Right renal pelvis (tissue), 4 donors: ENCODE measurements around the gene AIMP2. TPM values are rescaled to one million over a fixed set of nuclear protein-coding genes. Genes with fewer than 3 reads are reported as not detected.
"Not testable (repeated sequence)": the region's sequence is repeated elsewhere in the genome, so short reads cannot be mapped to it uniquely, and the experiment has no call there.

Source experiments
- DNase-seq, 4 donors: peaks; one replicate each; pipeline ENCODE4 v3.0.0-alpha.2; 2013; ENCODE audit warnings: low read depth in 4 of 4, low spot score in 3 of 4, missing footprints in 1 of 4
- polyA plus RNA-seq, 4 donors: library from polyadenylated mRNA; unstranded; fragments of 120-200 nt; gene quantifications; one replicate each; pipeline ENCODE4 v1.2.1, GENCODE V29; 2013; ENCODE audit not compliant: insufficient read length in 4 of 4

AIMP2 gene
- polyA plus RNA-seq, 4 donors: 25.0 to 27.5 (median 26.9) TPM

DNA sequence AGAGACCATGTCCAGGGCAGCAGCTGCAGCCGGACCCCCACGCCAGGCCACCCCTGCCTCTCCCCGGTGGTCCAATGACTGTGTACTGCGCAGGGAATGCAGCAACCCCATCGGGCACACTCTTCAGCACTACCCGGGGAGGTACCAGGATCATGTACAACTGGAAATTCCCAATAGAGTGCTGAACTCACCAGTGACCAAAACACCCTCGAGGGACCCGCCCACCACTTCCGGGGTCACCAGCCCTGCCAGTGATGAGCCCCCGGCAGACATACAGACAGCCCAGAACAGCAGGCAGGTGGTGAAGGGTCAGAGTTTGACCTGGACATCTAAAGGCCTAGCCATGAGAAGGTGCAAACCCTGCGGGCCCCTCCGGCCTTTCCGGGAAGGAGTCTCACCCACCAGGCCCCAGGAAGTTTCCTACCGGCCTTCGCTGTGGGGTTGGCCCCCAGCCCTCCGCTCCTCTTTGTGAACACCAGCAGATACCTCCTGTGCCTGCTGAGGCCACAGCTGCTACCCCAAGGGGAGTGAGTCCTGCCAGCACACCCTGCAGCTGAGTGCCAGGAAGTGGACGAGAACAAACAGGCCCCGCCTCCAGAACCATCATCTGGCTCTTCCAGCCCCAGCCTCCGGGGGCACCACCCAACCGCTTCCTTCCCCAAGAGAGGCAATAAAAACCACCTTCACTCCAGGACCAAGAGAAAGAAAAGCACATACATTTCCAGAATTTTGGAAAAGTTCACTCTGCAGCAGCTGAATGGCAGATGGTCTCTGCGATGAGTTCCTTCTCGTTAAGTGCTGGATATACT, 17.1 kb downstream of the AIMP2 start:
- DNase-seq: no peak

DNA sequence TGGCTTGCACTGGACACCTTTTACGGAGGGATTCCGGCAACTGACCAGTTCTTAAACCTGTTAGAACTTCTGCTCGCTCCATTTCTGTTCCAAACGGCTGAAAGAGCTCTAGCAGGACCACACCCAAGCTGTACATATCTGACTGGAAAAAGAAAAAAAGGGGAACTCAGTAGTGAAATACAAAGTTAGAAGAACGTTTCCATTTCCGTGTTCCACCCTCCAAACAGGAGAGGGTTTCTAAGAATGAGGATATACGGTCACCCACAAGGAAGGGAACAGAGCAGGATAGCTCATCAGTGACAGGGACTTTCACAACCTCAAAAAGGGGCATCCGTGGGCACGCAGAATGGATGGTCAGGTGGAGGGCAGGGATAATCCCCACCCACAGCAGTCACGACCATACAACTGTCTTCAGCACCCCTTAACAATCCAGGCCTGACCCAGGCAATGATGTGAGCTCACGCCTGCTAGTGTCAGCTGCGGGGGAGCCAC, 17.8 kb downstream of the AIMP2 start:
- DNase-seq: no peak

DNA sequence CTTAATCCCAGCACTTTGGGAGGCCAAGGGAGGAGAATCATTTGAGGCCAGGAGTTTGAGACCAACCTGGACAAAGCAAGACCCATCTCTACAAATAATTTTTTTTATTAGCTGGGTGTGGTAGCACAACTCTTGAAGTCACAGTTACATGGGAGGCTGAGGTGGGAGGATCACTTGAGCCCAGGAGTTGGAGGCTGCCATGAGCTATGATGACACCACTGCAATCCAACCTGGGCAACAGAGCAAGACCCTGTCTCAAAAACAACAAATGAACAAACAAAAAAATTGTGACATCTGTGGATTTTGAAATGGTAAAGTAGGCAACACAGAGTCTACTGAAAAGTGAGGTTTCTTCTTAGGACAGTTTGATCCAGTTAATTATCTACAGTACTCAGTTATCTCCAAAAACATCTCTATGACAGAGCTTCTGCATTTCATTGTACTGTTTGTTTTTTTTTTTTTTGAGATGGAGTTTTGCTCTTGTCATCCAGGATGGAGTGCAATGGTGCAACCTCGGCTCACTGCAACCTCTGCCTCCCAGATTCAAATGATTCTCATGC, 18.8 kb downstream of the AIMP2 start:
- DNase-seq: no peak

DNA sequence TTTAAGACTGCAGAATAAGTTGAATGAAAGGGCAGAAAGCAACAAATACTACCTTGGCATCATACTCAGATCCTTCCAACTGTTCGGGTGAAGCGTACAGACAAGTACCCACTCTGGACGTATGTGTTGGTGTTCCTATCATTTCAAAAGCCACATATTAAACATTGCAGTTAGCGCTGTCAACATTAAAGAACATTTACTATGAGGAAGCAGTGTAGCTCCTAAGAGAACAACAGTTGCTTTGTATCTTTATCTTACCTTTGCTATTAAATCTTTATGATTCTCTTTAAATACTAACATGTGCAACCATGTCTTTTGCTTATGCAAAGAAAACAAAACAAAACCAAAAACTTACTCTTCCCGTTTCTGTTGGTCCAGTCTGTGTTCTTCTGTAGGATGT, 19.5 kb downstream of the AIMP2 start:
- no peak for DNase-seq

DNA sequence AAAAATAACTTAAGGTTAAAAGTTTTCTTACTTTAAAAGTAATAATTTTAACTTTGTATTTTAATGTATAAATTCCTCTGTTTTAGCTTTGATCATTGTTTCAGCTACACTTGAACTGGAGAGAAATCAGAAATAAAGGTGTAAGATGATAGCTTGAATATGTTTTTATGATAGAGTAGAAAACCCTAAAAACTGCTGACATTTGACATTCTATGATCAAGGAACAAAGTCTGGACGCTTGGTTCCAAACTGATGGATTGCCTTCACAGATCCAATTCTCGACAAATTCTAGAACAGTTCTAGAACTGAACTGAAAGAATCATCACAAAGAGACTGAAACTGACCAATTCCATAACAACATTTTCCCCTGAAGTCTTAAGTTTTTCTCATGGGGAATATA, 21.9 kb downstream of the AIMP2 start, which contains the start of gene ANKRD61:
ANKRD61 (plus strand) TSS at position 389 of the 400 bp plus-strand sequence; CDS start at position 389, 0 bp downstream.
- no peak for DNase-seq

DNA sequence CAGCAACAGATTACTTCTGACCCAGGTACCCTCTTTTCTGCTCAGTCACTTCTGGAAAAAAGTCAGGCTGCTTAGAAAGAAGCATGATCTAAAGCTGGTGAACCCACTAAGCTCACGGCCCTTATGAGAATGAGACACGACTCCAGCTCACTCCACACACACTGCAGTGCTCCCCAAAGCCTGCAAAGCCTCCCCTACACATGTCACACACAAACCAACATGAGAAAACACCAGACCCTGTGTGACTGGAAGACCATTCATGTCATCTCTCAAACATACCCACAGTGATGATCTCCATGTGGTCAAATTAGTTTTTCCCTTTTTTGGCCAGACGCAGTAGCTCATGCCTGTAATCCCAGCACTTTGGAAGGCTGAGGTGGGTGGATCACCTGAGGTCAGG, 22.5 kb downstream of the AIMP2 start:
- no peak for DNase-seq

DNA sequence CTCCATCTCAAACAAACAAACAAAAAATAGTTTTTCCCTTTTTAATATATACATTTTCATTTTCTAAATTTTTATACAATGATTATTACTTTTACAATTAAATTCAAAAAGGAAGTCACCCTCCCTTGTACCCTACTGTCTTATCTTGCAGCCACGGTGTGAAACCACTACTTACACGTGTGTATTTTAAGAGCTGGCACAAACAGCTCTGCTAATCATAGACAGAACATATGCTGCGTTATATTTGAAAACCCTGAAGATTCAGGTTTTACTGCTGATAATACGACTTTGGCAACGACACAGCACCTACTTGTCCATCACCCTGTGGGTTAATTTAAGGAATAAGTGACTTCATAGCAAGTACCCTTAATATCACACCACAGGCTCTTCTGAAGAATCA, 23.1 kb downstream of the AIMP2 start:
- no peak for DNase-seq

DNA sequence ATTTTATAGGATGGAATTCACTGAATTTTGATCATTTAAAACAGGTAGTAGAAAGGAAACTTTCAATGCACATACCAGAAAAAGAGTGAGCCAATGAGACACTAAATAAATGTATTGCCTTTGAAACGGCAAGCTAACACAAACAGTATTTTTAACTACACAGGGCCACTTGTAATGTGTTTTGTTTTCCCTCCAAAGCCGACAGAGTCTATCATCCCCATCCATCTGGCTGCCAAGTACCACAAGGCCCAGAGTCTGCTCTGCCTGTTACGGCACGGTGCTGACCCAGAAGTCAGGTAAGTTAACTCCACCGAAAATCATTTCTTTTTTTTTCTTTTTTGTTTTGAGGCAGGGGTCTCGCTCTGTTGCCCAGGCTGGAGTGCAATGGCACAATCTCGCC, 23.6 kb downstream of the AIMP2 start:
- DNase-seq: no peak

DNA sequence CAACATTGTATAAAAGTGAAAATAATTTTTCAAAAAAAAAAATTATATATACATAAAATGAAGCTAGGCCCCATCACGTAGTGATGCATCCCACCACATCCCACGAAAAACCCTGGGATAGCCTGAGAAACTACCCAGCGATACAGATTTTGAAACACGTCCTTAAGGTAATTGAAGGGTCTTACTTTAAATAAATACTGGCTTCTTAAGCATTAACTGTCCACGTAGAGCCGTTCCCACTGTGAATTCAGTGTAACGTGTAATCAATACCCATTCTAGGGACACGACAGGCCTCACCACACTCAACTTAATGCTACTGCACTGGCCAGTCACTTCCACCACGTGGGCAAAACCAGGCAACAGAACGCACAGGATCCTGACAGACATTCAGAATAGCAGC, 26.1 kb downstream of the AIMP2 start:
- DNase-seq: no peak

DNA sequence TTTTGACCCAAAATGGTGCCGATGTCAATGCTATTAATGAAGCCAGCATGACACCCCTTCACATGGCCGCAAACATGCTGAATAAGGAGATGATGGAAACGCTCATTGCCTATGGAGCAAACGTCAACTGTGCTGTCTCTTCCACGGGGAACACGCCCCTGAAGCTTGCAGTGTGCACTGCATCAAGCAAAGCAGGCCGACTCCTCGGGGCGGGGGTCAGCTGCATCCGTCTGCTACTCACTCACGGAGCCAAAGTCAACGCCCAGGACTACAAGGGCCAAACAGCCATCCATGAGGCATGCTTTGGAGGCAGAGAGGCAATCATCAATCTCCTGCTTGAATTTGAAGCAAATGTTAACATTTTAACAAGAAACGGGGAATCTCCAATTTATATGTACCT, 26.6 kb downstream of the AIMP2 start:
- no peak for DNase-seq

DNA sequence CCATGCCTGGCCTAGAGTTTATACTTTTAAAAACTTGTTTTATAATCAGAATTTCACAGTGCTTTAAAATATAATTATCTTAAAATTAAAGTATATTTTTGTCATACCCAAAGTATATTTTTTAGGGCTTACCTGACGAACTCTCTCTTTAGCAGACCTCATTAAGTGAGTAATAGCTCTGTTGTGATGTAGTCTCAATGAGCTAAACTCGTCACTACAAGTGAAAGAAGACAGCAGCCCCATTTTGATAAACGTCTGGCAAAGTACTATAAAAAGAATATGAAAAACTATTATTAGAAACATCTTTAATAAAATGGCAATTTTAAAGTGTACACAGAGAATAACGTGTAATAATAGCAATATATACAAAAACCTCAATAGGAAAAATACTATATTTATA, 40.7 kb downstream of the AIMP2 start:
- DNase-seq: no peak

DNA sequence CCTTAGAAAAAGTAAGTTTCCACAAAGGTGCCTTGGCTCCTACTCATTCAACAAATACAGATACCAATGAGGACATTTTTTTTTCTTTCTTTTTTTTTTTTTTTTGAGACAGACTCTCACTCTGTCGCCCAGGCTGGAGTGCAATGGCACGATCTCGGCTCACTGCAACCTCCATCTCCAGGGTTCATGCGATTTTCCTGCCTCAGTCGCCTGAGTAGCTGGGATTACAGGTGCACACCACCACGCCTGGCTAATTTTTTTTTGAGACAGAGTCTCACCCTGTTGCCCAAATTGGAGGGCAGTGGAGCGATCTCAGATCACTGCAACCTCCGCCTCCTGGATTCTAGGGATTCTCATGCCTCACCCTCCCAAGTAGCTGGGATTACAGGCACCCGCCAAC, 42.1 kb downstream of the AIMP2 start:
- not testable (repeated sequence) for DNase-seq

DNA sequence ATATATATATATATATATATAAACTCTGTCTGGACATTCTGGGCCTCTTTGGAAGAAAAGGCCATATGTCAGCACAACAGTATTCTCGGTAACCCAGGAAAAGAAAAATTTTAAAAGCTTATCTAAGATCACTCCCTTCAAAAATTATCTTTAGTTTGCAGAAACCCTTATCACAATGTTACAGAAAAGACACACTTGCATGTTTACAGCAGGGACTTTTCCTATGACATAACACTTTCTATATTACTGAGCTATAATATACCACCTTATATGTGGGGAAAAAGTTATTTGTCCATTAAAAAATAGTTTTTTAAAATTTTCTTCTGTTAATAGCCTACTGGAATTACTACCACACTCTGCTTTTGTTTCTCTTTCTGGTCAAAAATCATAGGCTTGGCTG, 47.5 kb downstream of the AIMP2 start:
- no peak for DNase-seq

DNA sequence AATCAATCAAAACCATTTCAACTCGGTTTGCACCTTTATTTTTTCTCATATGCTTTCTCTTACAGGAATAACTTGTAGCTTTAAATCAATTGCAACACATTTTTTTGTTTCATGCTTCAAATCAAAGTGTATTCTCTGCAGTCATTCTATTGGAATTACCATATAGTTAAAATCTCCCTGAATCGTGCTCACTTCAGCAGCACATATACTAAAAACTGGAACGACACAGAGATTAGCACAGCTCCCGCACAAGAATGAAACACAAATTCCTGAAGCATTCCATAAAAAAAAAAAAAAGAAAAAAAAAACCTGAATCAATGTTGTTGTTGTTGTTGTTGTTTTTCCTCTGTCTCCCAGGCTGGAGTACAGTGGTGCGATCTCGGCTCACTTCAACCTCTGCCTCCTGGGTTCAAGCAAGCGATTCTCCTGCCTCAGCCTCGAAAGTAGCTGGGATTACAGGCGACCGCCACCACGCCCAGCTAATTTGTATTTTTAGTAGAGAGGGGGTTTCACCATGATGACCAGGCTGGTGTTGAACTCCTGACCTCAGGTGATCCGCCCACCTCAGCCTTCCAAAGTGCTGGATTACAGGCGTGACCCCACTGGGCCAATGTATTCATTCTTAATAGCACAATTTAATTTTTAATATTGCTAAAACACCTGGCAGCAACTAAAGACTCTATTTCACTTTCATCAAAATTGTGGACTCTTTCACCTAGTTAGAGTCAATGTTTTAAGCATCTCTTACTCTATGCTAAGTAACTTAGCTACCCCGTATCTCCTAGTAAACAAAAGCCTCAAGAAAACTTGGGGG, 48.5 kb downstream of the AIMP2 start:
- DNase-seq: no peak

DNA sequence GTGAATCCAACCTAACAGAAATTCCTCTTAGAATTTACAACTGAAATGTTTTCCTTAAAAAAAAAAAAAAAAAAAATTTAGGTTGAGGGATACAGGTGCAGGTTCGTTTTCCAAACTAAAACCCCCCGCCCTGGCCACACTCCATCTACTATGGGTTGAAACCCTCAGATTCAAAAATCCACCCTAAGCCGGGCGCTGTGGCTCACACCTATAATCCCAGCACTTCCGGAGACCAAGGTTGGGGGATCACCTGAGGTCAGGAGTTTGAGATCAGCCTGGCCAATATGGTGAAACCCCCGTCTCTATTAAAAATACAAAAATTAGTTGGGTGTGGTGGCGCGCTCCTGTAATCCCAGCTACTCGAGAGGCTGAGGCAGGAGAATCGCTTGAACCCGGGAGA, 50.9 kb downstream of the AIMP2 start:
- DNase-seq: not testable (repeated sequence)

DNA sequence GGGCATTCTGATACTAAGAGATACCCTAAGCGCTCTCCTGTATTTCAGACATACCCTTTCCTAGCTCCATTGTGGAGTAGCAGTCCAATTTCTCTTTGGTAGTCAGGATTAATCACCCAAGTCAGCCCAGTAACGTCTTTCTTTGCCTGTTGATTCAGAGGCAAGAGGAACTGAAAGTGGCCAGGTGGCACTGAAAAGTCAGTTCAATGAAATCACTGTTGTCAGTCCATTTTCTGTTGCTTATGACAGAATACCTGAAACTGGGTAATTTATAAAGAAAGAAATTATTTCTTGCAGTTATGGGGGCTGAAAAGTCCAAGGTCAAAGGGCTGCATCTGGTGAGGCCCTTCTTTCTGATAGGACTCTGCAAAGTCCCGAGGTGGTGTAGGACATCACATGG, 62.3 kb downstream of the AIMP2 start:
- no peak for DNase-seq

Other genes starting within 250 kb of the AIMP2 start
- gene RNF216, start 227.6 kb upstream of the AIMP2 start, polyA plus RNA-seq: 10 to 100 TPM; 34.2 to 39.4 (median 35.3) TPM
- under 1 TPM; 0.25 to 0.79 (median 0.47) TPM for gene OCM, start 128.5 kb upstream of the AIMP2 start, polyA plus RNA-seq
- 100 to 1,000 TPM in 2 of 4 donors, 10 to 100 TPM in 2; 79.0 to 102 (median 98.2) TPM for gene CCZ1, start 110.5 kb upstream of the AIMP2 start, polyA plus RNA-seq
- gene RSPH10B, start 38.6 kb upstream of the AIMP2 start, polyA plus RNA-seq: 1 to 10 TPM in 2 of 4 donors, under 1 TPM in 2; 0.35 to 1.8 (median 0.84) TPM
- gene PMS2, start 223 bp upstream of the AIMP2 start, polyA plus RNA-seq: 10 to 100 TPM; 20.3 to 28.2 (median 22.4) TPM
- 1 to 10 TPM in 1 of 4 donors, under 1 TPM in 3; 0.61 to 1.4 (median 0.78) TPM for gene ANKRD61, start 22.1 kb downstream of the AIMP2 start, polyA plus RNA-seq
- 100 to 1,000 TPM; 107 to 140 (median 123) TPM for gene EIF2AK1, start 49.9 kb downstream of the AIMP2 start, polyA plus RNA-seq
- gene USP42, start 95.7 kb downstream of the AIMP2 start, polyA plus RNA-seq: 10 to 100 TPM; 18.7 to 23.5 (median 21.7) TPM